Pons (tissue), 1 donor: ENCODE data around the gene EXOC7.

Source experiments
- DNase-seq: peaks from one replicate; pipeline ENCODE4 v3.0.0-alpha.2; 2016; ENCODE audit warnings: low spot score

The EXOC7 gene

DNA sequence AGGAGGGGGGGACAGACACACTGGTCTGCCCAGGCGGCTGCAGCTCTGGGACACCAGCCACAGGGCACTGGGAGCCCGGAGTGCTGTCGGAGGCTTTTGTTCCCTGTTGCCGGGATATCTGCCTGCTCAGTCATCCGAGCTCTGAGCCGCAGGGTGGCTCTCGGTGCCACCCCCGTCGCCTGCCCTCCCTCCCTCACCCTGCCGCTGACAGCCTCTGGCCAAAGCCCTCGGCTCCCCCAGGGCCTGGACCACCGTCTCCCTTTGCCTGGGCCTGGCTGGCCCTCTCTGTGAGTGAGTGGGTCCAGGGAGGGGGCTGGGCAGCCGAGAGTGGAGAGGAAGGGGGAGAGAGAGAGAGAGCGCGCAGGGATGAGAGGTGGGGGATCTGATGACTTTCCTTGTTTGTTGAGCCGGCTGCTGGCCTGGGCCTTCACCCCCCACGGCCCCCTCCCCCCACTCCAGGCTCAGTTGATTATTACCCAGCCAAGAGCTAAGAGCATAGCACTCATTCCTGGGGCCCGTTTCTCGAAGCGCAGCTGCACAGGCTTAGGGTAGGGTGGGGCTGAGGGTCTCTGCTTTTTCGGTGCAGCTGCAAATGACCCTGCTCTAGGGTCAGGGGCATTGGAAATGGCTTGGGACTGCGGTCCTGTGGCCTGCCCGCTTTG, 34.8 kb upstream of the EXOC7 start:
- DNase-seq: peak; percentile 50

- no peak for DNase-seq
Measured at GRCh38 chr17:76137351-76138233, 34.0 kb upstream of the EXOC7 start.

DNA sequence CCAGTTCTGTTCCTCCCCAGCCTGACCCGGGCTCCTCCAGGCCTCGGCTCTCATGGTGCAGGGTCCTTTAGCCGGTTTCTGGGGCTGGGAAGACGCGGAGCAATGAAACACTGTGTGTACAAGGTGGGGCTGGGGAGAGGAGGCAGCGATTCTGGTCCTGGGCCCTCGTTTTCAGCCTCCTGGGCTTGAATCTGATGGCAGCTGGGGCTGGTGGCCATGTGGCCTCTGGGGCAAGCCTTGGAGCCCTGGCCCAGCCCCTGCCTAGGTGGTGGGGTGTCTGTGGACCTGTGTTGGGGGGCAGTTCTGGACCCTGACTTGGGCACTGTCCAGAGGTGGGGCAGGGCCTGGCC, 33.4 kb upstream of the EXOC7 start:
- DNase-seq: no peak

GRCh38 chr17:76136276-76137000, 32.9 kb upstream of the EXOC7 start:
- DNase-seq: no peak

- no peak for DNase-seq
Measured at GRCh38 chr17:76135810-76136188, 32.2 kb upstream of the EXOC7 start.

DNA sequence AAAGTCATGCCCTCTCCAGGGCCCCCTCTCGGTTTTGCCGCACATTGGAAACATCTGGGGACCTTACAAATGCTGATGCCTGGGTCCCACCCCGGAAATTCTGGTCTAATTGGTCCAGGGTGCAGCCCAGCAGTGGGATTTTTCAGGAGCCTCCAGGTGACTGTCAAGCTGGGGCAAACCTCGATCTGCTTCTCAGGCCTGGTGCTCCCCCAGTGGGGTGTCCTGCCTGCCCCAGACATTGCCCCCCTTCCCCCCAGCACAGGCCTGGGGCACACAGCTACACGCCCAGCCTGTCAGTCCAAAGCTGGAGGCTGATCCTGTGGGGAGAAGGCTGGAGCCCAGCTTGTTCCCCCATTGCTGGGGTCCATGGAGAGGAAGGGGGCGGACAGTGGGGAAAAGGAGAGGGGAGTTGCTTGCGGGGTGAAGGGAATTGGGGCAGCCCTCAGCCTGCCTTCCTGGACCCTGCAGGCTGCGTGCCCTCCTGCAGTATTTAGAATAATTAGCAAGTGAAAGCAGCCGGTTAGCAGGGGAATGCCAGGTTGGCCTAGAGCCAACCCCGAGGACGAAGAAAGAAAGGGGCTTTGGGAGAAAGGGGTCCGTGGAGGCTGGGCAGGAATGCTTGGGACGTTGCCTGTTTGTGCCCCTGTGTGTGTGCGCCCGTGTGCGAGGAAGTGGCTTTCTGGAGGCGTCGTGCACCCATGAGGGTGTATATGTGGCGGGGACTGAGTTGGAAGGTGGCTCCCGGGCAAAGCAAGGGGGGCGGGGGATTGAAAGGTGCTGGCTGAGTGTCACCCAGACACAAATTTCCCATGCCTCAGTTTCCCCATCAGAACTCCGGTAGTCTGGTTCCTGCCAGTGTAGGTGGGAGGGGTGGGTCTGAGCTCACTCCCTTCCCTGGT, 31.6 kb upstream of the EXOC7 start:
- no peak for DNase-seq

GRCh38 chr17:76132574-76133338, 29.2 kb upstream of the EXOC7 start:
- DNase-seq: no peak

GRCh38 chr17:76131692-76132573, 28.3 kb upstream of the EXOC7 start:
- DNase-seq: no peak

- no peak for DNase-seq
Measured at GRCh38 chr17:76131051-76131691, 27.6 kb upstream of the EXOC7 start.

GRCh38 chr17:76130473-76130872, 26.9 kb upstream of the EXOC7 start:
- DNase-seq: no peak

DNA sequence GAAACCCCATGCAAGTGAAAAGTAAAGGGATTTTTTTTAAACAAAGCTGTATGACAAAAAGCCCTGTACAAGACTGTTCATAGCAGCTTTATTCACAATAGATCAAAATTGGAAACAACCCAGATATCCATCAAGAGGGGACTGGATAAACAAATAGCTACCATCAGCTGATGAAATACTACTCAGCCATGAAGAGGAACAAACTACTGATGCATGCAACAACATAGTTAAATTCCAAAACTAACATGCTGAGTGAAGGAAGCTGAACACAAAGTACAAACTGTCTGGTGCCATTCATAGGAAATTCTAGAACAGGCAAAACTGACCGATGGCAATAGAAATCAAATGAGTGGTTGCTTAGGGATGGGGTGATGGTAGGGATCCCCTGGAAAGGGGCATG, 22.3 kb upstream of the EXOC7 start:
- no peak for DNase-seq

DNA sequence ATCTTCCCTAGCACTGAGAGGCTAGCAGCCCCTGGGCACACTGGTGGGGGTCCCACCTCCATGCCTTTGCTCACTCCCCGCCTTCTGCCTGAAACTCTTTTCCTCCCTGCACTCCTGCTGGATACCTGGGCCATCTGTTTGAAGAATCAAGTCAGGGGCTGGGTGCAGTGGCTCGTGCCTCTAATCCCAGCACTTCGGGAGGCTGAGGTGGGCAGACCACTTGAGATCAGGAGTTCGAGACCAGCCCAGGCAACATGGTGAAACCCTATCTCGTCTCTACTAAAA, 21.7 kb upstream of the EXOC7 start:
- DNase-seq: no peak

GRCh38 chr17:76124582-76125390, 21.2 kb upstream of the EXOC7 start:
- DNase-seq: no peak

GRCh38 chr17:76123749-76124581, 20.4 kb upstream of the EXOC7 start:
- DNase-seq: no peak

- DNase-seq: no peak
Measured at GRCh38 chr17:76123191-76123499, 19.6 kb upstream of the EXOC7 start.

DNA sequence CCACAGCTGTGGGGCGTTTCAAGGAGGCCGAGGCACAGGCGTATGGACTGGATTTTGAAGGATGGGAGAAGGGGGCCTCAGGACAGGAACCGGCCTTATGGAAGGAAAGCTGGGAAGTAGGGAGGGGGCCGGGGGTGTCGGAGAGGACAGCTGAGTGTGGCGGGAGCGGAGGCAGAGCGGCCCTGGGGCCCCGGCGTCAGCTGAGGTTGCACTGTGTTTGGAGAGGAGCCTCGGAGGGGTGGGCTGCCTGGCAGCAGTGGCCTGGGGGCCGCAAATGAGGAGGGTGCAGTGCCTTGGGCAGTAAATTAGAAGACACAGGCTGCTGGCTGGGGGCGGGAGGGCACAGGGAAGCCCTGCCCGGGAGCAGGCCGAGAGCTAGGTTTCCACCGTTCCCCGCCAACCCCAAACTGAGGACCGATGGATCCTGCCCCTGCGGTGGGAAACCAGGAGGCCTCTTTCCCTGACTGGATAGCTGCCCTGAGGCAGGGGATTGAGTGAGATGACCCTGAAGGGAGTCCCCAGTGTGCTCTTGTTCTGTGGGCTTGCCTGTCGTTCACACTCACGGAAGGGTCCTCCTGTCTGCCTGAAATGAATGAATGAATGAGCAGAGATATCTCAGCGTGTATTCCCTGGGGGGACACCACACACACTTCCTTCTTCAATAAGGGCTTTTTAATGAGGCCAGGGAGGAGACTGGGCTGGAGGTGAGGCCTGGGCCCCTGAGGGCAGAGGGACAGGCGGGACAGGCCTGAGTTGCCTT, 19.0 kb upstream of the EXOC7 start:
- DNase-seq: no peak

DNA sequence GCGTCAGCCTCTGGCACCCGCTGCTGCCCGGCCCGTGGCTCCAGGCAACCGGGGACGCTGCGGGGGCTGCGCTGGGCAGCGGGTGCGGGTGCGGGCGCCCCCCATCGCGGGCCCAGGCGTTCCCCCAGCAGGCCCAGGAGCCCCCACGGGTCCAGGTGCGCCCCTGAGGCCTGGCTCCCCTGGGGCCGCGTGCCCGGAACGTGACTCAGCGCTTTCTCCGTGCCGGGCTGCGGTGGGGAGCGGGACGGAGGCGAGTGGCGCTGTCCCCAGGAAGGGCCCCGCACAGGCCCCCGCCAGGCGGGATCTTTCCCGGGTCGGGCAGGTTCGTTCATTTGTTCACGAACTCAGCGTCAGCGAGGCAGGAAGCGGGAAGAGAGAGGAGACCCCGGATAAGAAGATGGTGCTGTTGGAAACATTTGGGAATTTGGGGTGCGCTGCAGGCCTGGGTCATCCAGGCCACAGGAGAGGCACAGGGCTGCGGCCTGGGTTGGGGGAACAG, 18.4 kb upstream of the EXOC7 start:
- no peak for DNase-seq
